ENCODE data around the gene A3GALT2. TPM values are rescaled to one million over a fixed set of nuclear protein-coding genes. Genes with fewer than 3 reads are reported as not detected.

A3GALT2 gene
- total RNA-seq, 1 experiment from 2014 or later = not detected

- Histone ChIP-seq H3K4me3 (ENCODE audit: low read depth in 2 of 2, low read length in 2 of 2) (no peak overlapping the region), H3K27me3 (ENCODE audit: control insufficient read depth, insufficient read depth, low read length) (no peaks in the 10 kb centered on the region), H3K36me3 (ENCODE audit: control insufficient read depth, insufficient read depth, low read length) (no peaks in the 10 kb centered on the region), H3K9me3 (ENCODE audit: control insufficient read depth, insufficient read depth, low read depth, low read length) (no peaks in the 10 kb centered on the region), H3K27ac (ENCODE audit: low read length) (no peak overlapping the region), H3K4me1 (ENCODE audit: control insufficient read depth, insufficient read depth, low read length) (no peaks in the 10 kb centered on the region)
- DNase-seq (ENCODE audit: low read depth, low spot score) (no peak), ATAC-seq (no peak)
- intact Hi-C loops (cut with micrococcal nuclease; ENCODE audit: unreplicated experiment) = no loop called here
- CTCF ChIA-PET = no interaction called here
- no peak for TF ChIP-seq POLR2AphosphoS5 (IDR thresholded peaks at IDR 0.05; ENCODE audit: low read depth, low read length)
- no peak for TF ChIP-seq REST (IDR thresholded peaks at IDR 0.05; ENCODE audit: insufficient read depth in 1 of 2, low read depth in 2 of 2, low read length in 1 of 2)
- no peak for TF ChIP-seq CTCF (IDR thresholded peaks at IDR 0.05)
- TF ChIP-seq SIN3A (IDR thresholded peaks at IDR 0.05; ENCODE audit: borderline replicate concordance, insufficient read depth, low read depth, low read length) = no peak
- no peak for TF ChIP-seq TCF7L2 (IDR thresholded peaks at IDR 0.05; ENCODE audit: low read depth, low read length)
- in situ Hi-C loops (cut with HindIII; ENCODE audit: low pct_unique_long_range_greater_than_20kb, low sequenced_read_pairs) = no loop called here
- POLR2A ChIA-PET = no interaction called here
- BruUV-seq (replicated peaks) = no TSS peak
Observed at GRCh38 chr1:33272930-33273329, 48.0 kb downstream of the A3GALT2 start.

GRCh38 chr1:33272509-33272908, 48.4 kb downstream of the A3GALT2 start:
- intact Hi-C loops (cut with micrococcal nuclease; ENCODE audit: unreplicated experiment) = no loop called here
- no peak for DNase-seq (ENCODE audit: low read depth, low spot score)
- no peaks in the 10 kb centered on the region for H3K36me3 ChIP-seq (ENCODE audit: control insufficient read depth, insufficient read depth, low read length)
- no peaks in the 10 kb centered on the region for H3K9me3 ChIP-seq (ENCODE audit: control insufficient read depth, insufficient read depth, low read depth, low read length)
- in situ Hi-C loops (cut with HindIII; ENCODE audit: low pct_unique_long_range_greater_than_20kb, low sequenced_read_pairs) = no loop called here
- TF ChIP-seq TCF7L2 (IDR thresholded peaks at IDR 0.05; ENCODE audit: low read depth, low read length) (no peak), SIN3A (IDR thresholded peaks at IDR 0.05; ENCODE audit: borderline replicate concordance, insufficient read depth, low read depth, low read length) (no peak), REST (IDR thresholded peaks at IDR 0.05; ENCODE audit: insufficient read depth in 1 of 2, low read depth in 2 of 2, low read length in 1 of 2) (no peak), POLR2AphosphoS5 (IDR thresholded peaks at IDR 0.05; ENCODE audit: low read depth, low read length) (no peak), CTCF (IDR thresholded peaks at IDR 0.05) (no peak)
- H3K27ac ChIP-seq (ENCODE audit: low read length) = no peak overlapping the region
- no TSS peak for BruUV-seq (replicated peaks)
- ChIA-PET CTCF (no interaction called here), POLR2A (no interaction called here)
- H3K4me1 ChIP-seq (ENCODE audit: control insufficient read depth, insufficient read depth, low read length) = no peaks in the 10 kb centered on the region
- no peak for ATAC-seq
- no peak overlapping the region for H3K4me3 ChIP-seq (ENCODE audit: low read depth in 2 of 2, low read length in 2 of 2)
- H3K27me3 ChIP-seq (ENCODE audit: control insufficient read depth, insufficient read depth, low read length) = no peaks in the 10 kb centered on the region
